Omental fat pad (tissue), 4 donors: Measurements from ENCODE around the gene SRSF10. TPM values are rescaled to one million over a fixed set of nuclear protein-coding genes. Genes with fewer than 3 reads are reported as not detected.

Experiments used
- ATAC-seq: fragments of 150-250 bp; one replicate; pipeline ENCODE4 v1.9.1; 2016; ENCODE audit warnings: mild to moderate bottlenecking, moderate library complexity; ENCODE audit not compliant: low FRiP score
- DNase-seq: peaks from one replicate; pipeline ENCODE4 v3.0.0-alpha.2; 2019; ENCODE audit warnings: low spot score
- total RNA-seq, 4 donors: library from RNA; depleted of rRNA; stranded (reverse); fragments of >200 nt; gene quantifications; one replicate each; pipeline ENCODE4 v1.1.0, GENCODE V29; 2016
- TF ChIP-seq, protein P1 (sequence below), 3 donors: fragments of 450-650 bp; IDR thresholded peaks; one replicate each; pipeline ENCODE4 v1.5.1; 2016 to 2017; ENCODE audit warnings: antibody characterized with exemption in 3 of 3, mild to moderate bottlenecking in 3 of 3, moderate library complexity in 2 of 3

The SRSF10 gene
- total RNA-seq: 100 to 1,000 TPM; 101 to 152 (median 120) TPM

DNA sequence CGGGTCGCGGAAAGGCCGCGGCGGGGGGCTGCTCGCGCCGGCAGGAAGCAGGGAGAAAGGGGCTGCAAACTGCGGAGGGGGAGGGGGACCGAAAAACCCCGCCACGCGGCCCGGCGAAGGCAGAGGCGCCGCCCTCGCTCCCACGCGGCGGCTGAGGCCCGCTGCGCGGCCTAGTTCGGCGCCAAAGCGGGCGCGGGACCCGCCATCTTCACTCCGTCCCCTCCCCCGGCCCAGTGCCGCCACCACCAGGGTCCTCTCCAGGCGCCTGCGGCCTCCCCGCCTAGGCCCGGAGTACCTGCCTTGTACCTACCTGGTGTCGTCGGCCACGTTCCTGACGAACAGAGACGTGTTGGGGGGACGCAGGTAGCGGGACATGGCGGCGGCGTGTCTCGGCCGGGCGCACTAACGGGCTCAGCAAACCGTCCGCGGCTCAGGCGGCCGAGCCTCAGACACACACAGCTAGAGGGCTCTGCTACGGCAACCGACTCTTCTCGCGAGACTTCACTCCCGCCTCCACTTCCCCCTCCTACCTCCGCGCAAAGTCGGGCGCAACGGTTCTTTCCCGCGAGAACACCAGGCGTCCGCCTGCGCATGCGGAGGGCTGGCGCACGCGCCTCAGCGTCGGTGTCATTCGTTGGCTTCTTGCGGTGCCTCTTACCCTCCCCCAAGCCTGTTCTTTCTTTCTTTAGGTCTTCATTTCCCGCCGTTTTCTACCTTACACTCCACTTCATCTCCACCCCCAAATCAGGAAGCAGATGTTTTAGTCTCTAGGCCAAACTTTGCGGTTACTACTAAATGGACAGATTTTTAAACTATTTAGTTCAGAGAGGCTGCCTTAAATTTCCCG lies at the start of gene SRSF10:
Gene SRSF10, minus strand, starts transcription at position 447 of the 847 bp plus-strand sequence. Its CDS starts 72 bp downstream, at position 375.
- DNase-seq (peak; percentile 92), ATAC-seq (peak; percentile 97)
- TF ChIP-seq, protein P1, sequence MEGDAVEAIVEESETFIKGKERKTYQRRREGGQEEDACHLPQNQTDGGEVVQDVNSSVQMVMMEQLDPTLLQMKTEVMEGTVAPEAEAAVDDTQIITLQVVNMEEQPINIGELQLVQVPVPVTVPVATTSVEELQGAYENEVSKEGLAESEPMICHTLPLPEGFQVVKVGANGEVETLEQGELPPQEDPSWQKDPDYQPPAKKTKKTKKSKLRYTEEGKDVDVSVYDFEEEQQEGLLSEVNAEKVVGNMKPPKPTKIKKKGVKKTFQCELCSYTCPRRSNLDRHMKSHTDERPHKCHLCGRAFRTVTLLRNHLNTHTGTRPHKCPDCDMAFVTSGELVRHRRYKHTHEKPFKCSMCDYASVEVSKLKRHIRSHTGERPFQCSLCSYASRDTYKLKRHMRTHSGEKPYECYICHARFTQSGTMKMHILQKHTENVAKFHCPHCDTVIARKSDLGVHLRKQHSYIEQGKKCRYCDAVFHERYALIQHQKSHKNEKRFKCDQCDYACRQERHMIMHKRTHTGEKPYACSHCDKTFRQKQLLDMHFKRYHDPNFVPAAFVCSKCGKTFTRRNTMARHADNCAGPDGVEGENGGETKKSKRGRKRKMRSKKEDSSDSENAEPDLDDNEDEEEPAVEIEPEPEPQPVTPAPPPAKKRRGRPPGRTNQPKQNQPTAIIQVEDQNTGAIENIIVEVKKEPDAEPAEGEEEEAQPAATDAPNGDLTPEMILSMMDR (IDR thresholded peaks at IDR 0.05): no peak

DNA sequence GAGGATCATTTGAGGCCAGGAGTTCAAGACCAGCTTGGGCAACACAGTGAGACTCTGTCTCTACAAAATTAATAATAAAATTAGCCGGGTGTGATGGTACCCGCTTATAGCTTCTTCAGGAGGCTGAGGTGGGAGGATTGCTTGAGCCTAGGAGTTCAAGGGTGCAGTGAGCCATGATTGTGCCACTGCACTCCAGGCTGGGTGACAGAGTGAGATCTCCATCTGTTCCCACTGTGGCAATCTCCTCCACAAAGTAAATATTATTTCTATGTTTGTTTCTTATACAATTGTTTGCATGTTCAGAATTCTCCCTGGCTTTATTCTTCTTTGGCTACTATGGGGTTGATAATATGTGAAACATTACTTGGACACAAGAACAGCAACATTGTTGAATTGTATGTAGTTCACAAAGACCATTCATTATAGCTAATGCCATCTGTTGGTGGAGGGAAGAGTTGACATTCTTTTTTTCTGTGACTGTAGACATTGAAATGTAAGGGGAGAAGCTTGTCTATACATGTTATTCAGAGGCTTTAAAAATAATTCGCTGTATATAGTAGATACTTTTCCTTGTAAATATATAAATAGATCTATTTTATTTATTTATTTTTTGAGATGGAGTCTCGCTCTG lies 47.8 kb upstream of the SRSF10 start:
- peak; percentile 66 for ATAC-seq
- DNase-seq: no peak
- TF ChIP-seq, protein P1 (IDR thresholded peaks at IDR 0.05): no peak

DNA sequence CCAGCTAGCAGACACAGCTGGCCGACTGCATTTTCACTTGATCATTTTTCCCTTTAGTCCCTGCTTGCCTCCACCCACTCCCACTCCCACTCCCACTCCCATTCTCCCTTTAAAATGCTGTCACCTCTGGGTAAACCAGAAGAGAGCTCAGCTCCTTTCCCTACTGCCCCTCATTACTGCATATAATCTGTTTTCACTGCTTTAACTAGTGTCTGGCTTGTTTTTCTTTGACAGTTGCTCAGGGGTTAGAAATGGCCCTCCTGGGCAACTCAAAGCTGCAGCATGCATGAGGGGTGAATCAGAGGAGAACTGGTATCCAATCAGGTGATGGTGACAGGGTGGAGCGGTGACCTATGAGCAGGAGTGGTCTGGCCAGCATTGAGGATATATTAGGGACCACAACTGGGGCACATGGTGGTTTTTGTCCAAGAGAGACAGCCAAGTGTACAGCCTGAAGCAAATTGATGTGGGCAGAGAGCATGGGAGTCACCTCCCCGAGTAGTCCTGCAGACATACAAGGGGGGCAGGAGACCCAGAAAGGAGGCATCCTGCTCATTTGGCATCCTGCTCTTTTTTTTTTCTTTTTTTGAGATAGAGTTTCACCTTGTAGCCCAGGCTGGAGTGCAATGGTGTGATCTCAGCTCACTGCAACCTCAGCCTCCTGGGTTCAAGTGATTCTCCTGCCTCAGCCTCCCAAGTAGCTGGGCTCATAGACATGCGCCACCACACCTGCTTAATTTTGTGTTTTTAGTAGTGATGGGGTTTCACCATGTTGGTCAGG lies 42.6 kb upstream of the SRSF10 start:
- no peak for DNase-seq
- TF ChIP-seq, protein P1 (IDR thresholded peaks at IDR 0.05): no peak
- ATAC-seq: peak; percentile 62

DNA sequence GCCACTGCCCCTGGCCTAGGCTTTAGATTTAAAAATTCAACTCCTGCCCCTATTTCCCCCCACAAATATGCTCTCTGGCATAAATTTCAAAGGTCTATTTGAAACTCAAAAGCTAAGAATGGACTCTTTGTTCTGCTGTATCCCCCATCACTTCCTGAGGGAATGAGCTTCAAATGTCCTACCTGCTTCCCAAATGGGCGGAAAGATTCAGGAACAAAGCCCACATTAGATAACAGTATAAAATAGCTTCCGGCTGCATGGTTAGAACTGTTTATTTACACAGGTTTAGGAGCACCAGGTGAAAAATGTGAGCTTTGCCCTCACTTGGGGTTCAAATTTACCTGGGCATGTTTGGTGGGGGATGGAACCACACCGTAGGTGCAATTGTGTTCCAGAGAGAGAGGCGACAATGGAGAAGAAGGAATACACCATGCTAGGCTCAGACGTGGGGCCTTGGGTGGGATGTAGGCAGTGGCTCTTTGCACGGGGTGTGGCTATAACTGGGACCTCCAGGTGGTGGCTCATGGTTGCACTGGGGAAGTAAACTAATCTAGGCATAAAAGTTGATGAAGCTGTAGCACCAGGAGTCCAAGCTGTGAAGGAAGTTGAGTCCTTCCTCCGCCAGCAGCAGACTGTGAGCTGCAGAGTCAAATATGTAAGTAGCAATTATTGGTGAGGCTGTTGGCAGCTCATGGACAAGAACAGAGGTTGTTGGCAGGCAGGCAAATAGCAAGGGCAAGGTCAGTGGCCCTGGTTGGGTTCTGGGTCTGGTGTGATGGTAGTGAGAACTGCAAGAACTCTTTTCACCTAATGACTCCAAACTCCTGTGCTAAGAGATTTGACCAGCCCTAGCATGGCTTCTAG lies 41.5 kb upstream of the SRSF10 start:
- DNase-seq: no peak
- ATAC-seq: no peak
- TF ChIP-seq, protein P1 (IDR thresholded peaks at IDR 0.05): no peak

DNA sequence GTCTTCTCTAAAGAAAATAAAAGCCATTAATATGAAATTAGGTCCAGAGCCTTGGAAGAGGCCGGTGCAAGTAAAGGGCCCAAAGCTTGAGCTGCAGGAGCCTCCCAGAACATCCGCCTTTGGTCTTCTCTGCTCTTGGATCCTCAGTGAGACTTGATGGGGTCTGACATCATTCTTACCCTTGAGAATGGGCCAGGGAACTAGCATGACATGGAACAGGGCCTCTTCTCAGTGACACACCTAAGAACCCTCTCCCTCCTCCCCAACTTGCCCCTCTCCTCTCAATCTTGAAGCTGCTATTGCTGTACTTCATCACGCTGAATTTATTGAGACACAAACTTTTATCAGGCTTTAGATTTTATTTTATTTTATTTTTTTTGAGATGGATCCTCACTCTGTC lies 40.3 kb upstream of the SRSF10 start:
- ATAC-seq (no peak), DNase-seq (no peak)
- TF ChIP-seq, protein P1 (IDR thresholded peaks at IDR 0.05): no peak

DNA sequence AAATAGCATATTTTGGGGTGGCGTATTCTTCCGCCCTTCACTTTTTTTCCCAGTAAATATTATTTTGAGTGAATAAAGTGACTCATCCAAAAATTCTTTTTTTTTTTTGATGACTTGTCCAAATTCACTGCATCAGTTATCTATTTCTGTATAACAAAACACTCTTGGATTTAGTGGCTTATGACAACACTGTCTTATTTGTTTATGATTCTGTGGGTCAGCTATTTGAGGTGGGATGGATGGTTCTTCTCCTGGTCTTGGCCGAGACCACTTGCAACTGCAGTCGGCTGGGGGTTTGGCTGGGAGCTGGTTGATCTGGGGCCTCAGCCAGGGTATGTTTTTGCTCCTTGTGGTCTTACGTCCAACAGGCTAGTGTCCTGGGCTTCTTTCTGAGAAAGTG lies 39.9 kb upstream of the SRSF10 start:
- ATAC-seq (no peak), DNase-seq (no peak)
- TF ChIP-seq, protein P1 (IDR thresholded peaks at IDR 0.05): no peak
